ENCODE results near the gene CORO2A. TPM values are rescaled to one million over a fixed set of nuclear protein-coding genes. Genes with fewer than 3 reads are reported as not detected.

The CORO2A gene
- total RNA-seq, 1 experiment from 2014 or later, result 15.8 TPM

- DNase-seq, result no peak
- Mint-ChIP-seq H3K9me3 (no peaks in the 10 kb centered on the region), H3K27me3 (ENCODE audit: low read depth) (no peaks in the 10 kb centered on the region), H3K4me3 (no peak overlapping the region), H3K4me1 (no peaks in the 10 kb centered on the region), H3K36me3 (ENCODE audit: insufficient read depth in 1 of 3, low read depth in 3 of 3) (peaks cover 0 to 7% (median 4%) of the 10 kb centered on the region in 3 experiments; a peak in 4 of 7 replicates), H3K27ac (no peak overlapping the region)
- WGBS (ENCODE audit: extremely low coverage, insufficient read length, low lambda C conversion rate), result no CpG with 5 or more reads among the region's 6 CpGs
- H3K4me2 ChIP-seq (ENCODE audit: insufficient read depth, insufficient read length, low read length), result no peak overlapping the region
- no peaks in the 10 kb centered on the region for H3K79me1 ChIP-seq (ENCODE audit: insufficient read depth, low read depth, low read length, poor library complexity, severe bottlenecking)
- no peak overlapping the region for H3K23ac ChIP-seq (ENCODE audit: insufficient read length, low read depth, low read length)
- H4K91ac ChIP-seq (ENCODE audit: insufficient read length, low read depth, low read length), result no peak overlapping the region
- no peak overlapping the region for H3T11ph ChIP-seq (ENCODE audit: low read length)
- no peaks in the 10 kb centered on the region for H3K4me1 ChIP-seq (ENCODE audit: insufficient read depth, low read length)
- no peak overlapping the region for H2BK12ac ChIP-seq (ENCODE audit: insufficient read length, low read depth, low read length)
- no peak overlapping the region for H2BK5ac ChIP-seq (ENCODE audit: insufficient read length, low read length)
- H2BK120ac ChIP-seq (ENCODE audit: low read depth, low read length, poor library complexity, severe bottlenecking), result no peak overlapping the region
- no peaks in the 10 kb centered on the region for H4K20me1 ChIP-seq (ENCODE audit: control insufficient read depth, insufficient read depth, insufficient read length)
- H3K9ac ChIP-seq (ENCODE audit: extremely low read depth, insufficient read length, low read length), result no peak overlapping the region
- no peak overlapping the region for H2BK15ac ChIP-seq (ENCODE audit: low read depth, low read length)
- H2AFZ ChIP-seq (ENCODE audit: low read length), result no peak overlapping the region
- H3K4ac ChIP-seq (ENCODE audit: low read depth, low read length), result no peak overlapping the region
- no peak overlapping the region for H3K14ac ChIP-seq (ENCODE audit: insufficient read depth, low read length)
- no peaks in the 10 kb centered on the region for H3K79me2 ChIP-seq (ENCODE audit: insufficient read depth, low read length)
- no peak overlapping the region for H2AK5ac ChIP-seq (ENCODE audit: insufficient read length, low read length)
- no peaks in the 10 kb centered on the region for H3K23me2 ChIP-seq (ENCODE audit: insufficient read length, low read depth, low read length, poor library complexity, severe bottlenecking)
- H3K27ac ChIP-seq (ENCODE audit: insufficient read length, low read depth, low read length), result no peak overlapping the region
- no peaks in the 10 kb centered on the region; the same call in 1 of the 2 replicates for H3K27me3 ChIP-seq (ENCODE audit: insufficient read depth, low read length)
- no peak overlapping the region for H3K18ac ChIP-seq (ENCODE audit: insufficient read length, low read depth, low read length)
- no peak overlapping the region for H3K56ac ChIP-seq (ENCODE audit: insufficient read length, low read depth, low read length)
- H4K5ac ChIP-seq (ENCODE audit: insufficient read length, low read depth, low read length), result no peak overlapping the region
- H3K9me3 ChIP-seq (ENCODE audit: control insufficient read depth, low read depth, low read length), result no peaks in the 10 kb centered on the region
- TF ChIP-seq, protein P1, sequence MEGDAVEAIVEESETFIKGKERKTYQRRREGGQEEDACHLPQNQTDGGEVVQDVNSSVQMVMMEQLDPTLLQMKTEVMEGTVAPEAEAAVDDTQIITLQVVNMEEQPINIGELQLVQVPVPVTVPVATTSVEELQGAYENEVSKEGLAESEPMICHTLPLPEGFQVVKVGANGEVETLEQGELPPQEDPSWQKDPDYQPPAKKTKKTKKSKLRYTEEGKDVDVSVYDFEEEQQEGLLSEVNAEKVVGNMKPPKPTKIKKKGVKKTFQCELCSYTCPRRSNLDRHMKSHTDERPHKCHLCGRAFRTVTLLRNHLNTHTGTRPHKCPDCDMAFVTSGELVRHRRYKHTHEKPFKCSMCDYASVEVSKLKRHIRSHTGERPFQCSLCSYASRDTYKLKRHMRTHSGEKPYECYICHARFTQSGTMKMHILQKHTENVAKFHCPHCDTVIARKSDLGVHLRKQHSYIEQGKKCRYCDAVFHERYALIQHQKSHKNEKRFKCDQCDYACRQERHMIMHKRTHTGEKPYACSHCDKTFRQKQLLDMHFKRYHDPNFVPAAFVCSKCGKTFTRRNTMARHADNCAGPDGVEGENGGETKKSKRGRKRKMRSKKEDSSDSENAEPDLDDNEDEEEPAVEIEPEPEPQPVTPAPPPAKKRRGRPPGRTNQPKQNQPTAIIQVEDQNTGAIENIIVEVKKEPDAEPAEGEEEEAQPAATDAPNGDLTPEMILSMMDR (conservative IDR thresholded peaks at IDR 0.05), result no peak
- H4K8ac ChIP-seq (replicated peaks; ENCODE audit: insufficient read length, low read depth, low read length), result no peak overlapping the region
- H2BK20ac ChIP-seq (ENCODE audit: low read depth, low read length, poor library complexity, severe bottlenecking), result no peak overlapping the region
Observed at GRCh38 chr9:98230789-98231188, 38.4 kb upstream of the CORO2A start.
